A549 (cell line): ENCODE measurements around the gene PCDH15.

Experiments used
- CTCF ChIP-seq: fragments of >200 bp; sonication (Bioruptor Twin); formaldehyde crosslinking; IDR thresholded peaks from 3 replicates; pipeline ENCODE4 v1.5.1; 2016
- EHMT2 ChIP-seq: fragments of 200-600 bp; sonication (generic); IDR thresholded peaks from 2 replicates; pipeline ENCODE4 v1.6.1; 2016; ENCODE audit warnings: antibody characterized with exemption, low read depth, mild to moderate bottlenecking, moderate library complexity
- EP300 ChIP-seq, 2 experiments: fragments of >200 bp; sonication (Bioruptor Twin); formaldehyde crosslinking; IDR thresholded peaks; 2 replicates in 1 of 2; 3 replicates in 1 of 2; pipeline ENCODE4 v1.6.1; 2016 to 2017
- ESRRA ChIP-seq: fragments of 150-350 bp; IDR thresholded peaks from 2 replicates; pipeline ENCODE4 v1.6.1; 2014; ENCODE audit warnings: mild to moderate bottlenecking, low read length, borderline replicate concordance
- GATA3 ChIP-seq: IDR thresholded peaks from 2 replicates; pipeline ENCODE4 v1.6.1; 2012; ENCODE audit warnings: borderline replicate concordance
- HMGXB4 ChIP-seq: fragments of 250-450 bp; sonication (Bioruptor Pico); IDR thresholded peaks from 2 replicates; pipeline ENCODE4 v1.5.0; 2021; ENCODE audit warnings: mild to moderate bottlenecking, moderate library complexity, borderline replicate concordance
- HOXA7 ChIP-seq: fragments of 250-450 bp; sonication (Bioruptor Pico); IDR thresholded peaks from 2 replicates; pipeline ENCODE4 v1.5.0; 2020; ENCODE audit warnings: mild to moderate bottlenecking, moderate library complexity
- JUNB ChIP-seq: fragments of >200 bp; sonication (Bioruptor Twin); formaldehyde crosslinking; IDR thresholded peaks from 2 replicates; pipeline ENCODE4 v1.6.1; 2016
- MAZ ChIP-seq: fragments of 150-350 bp; IDR thresholded peaks from 2 replicates; pipeline ENCODE4 v1.6.1; 2014; ENCODE audit warnings: antibody characterized with exemption, low read depth, low read length, borderline replicate concordance
- NR3C1 ChIP-seq: fragments of >200 bp; sonication (Bioruptor Twin); formaldehyde crosslinking; IDR thresholded peaks from 3 replicates; pipeline ENCODE4 v1.6.1; 2017
- POLR2A ChIP-seq: IDR thresholded peaks from 2 replicates; pipeline ENCODE4 v1.6.1; 2012; ENCODE audit warnings: mild to moderate bottlenecking, low read length
- RCOR1 ChIP-seq: fragments of 150-350 bp; IDR thresholded peaks from 2 replicates; pipeline ENCODE4 v1.6.1; 2014; ENCODE audit warnings: antibody characterized with exemption, low read length, low read depth
- SMC3 ChIP-seq: fragments of >200 bp; sonication (Bioruptor Twin); formaldehyde crosslinking; IDR thresholded peaks from 3 replicates; pipeline ENCODE4 v1.6.1; 2018; ENCODE audit warnings: inconsistent platforms

DNA sequence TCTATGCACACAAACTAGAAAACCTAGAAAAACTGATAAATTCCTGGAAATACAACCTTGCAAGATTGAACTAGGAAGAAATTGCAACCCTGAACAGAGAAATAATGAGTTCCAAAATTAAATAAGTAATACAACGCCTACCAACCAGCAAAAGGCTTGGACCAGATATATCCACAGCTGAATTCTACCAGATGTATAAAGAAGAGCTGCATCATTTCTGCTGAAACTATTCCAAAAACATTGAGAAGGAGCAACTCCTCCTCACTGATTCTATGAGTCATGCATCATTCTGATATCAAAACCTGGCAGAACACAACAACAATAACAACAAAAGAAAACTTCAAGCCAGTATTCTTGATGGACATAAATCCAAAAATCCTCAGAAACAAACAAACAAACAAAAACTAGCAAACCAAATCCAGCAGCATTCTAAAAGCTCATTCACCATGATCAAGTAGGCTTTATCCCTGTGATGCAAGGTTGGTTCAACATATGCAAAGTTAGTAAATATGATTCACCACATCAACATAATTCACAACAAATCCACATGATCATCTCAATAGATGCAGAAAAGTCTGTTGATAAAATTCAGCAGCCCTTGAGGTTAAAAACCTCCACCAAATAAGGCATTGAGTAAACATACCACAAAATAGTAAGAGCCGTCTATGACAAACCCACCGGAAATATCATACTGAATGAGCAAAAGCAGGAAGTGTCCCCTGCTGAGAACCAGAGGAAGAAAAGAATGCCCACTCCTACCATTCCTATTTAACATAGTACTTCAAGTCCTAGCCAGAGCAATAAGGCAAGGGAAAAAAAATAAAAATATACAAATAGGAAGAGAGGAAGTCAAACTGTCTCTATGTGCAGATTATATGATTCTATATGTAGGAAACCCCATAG lies 98.2 kb downstream of the PCDH15 start:
- TF ChIP-seq NR3C1 (no peak), EHMT2 (no peak), SMC3 (no peak), POLR2A (no peak), HMGXB4 (CRISPR knock-in tag) (no peak), GATA3 (no peak), ESRRA (no peak), CTCF (no peak), JUNB (no peak), HOXA7 (CRISPR knock-in tag) (no peak), MAZ (no peak), RCOR1 (no peak), EP300 (IDR thresholded peaks at IDR 0.05) (no peak)
